GM21367 (cell line): ENCODE measurements around the gene NEURL1B.
"Not testable (repeated sequence)": the region's sequence is repeated elsewhere in the genome, so short reads cannot be mapped to it uniquely, and the experiment has no call there.

ENCODE experiments used
- ATAC-seq: cut with Tn5 transposase; IDR thresholded peaks from one replicate; pipeline ENCODE4 v1.9.1; 2021; ENCODE audit not compliant: unreplicated experiment

NEURL1B gene, protein sequence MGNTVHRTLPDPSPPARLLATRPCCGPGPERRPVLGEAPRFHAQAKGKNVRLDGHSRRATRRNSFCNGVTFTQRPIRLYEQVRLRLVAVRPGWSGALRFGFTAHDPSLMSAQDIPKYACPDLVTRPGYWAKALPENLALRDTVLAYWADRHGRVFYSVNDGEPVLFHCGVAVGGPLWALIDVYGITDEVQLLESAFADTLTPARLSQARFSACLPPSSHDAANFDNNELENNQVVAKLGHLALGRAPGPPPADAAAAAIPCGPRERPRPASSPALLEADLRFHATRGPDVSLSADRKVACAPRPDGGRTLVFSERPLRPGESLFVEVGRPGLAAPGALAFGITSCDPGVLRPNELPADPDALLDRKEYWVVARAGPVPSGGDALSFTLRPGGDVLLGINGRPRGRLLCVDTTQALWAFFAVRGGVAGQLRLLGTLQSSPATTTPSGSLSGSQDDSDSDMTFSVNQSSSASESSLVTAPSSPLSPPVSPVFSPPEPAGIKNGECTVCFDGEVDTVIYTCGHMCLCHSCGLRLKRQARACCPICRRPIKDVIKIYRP

DNA sequence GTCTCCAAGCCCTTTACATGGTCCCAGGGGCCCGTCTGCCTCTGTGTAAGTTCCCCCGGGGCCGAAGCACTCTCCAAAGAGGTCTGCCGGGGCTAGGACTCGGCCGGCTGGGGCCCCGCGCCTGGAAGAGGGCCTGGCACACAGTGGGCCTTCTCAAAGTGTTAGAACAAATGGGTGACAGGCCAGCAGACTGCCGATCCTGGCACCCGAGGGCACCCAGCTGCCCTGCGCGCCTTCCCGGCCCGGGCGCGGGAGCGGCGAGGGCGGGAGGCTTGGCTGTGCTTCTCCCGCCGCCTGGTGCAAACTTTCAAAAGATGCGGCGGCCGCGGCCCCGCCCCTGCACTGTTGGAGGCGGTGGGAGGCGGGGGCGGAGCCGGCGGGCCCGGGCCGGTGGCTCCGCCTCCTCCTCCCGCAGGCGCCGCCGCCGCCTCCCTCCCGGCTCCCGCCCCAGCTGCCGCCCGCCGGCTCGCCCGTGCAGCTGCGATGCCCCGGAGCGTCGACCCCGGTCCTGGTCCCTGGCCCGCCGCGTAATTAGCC, at the start of gene NEURL1B:
Gene NEURL1B, plus strand, starts transcription at position 442 of the 537 bp plus-strand sequence. CDS start 144 bp downstream, outside the sequence.
- no peak for ATAC-seq

DNA sequence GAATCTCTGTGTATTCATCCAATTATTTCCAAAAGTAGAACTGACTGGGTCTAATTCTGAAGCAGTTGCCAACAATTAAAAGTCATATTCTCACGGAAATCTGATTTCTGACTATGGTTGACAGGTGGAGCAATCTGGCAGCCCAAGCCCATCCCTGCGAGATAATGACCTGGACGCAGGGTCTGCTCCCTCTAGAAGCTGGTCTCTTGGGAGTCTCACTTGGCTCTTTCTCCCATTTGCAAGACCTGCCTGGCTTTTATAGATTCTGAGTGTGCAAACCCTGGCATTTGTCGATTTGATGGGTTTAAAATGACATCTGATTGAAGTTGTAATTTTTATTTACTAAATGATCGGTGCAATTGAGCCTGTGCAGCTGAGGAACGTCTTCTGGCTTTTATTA, 49.4 kb upstream of the NEURL1B start:
- no peak for ATAC-seq

DNA sequence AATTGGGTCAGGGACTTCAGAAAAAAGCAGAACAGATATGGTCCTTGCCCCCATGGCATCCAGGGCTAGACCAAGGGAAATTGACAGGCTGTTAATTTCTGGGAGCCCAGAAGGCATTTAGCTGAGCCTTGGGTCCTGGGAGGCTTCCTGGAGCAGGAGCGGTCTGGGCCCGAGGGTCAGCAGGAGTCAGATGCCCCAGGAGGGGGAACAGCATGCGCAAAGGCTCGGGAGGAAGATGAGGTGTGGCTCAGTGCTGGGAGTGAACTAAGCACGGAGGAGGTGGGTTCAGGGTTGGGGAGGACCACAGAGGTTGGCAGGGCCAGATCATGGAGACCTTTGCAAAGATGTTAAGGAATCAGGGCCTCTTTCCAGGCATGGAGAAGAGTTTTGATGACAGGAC, 48.2 kb upstream of the NEURL1B start:
- ATAC-seq, result no peak

DNA sequence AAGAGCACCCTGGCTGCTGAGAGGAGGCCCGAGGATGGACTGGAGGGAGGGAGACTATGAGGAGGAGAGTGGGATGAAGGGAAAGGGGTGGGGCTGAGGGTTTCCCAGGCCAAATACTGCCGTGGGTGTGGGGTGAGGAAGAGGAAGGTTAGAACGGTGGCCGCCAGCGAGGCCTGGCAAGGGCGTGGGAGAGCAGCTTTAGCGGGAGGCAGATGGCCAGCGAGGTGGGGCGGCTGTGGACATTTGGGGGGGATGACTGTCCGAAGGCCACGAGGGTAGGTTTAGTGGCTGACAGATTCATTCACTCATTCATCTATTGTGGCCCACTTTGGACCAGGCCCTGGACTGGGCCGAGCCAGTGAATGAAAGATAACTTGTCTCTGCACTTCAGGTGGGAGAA, 47.8 kb upstream of the NEURL1B start:
- ATAC-seq, result no peak

DNA sequence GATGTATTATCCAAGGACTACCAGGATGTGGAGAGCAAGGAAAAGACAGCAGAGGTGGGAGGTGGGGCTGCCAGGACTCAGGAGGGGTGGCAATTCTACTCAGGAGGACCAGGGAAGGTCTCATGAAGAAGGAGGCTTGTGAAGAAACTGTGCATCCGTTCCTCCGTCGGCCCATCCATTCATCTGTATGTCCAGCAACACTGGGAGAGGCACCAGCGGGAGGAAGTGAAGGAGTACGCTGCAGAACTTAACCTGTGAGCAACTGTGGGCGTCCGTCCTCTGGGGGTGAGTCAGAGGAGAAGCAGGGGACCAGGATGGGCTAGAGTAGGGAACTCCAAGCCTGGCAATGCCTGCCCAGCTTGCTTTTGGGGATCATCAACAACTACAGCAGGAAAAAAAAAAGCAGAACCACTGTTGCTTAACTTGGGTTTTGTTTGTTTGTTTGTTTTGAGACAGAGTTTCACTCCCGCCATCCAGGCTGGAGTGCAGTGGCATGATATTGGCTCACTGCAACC, 47.3 kb upstream of the NEURL1B start:
- no peak for ATAC-seq

- ATAC-seq, result no peak
Measured at GRCh38 chr5:172594431-172594830, 46.6 kb upstream of the NEURL1B start.

DNA sequence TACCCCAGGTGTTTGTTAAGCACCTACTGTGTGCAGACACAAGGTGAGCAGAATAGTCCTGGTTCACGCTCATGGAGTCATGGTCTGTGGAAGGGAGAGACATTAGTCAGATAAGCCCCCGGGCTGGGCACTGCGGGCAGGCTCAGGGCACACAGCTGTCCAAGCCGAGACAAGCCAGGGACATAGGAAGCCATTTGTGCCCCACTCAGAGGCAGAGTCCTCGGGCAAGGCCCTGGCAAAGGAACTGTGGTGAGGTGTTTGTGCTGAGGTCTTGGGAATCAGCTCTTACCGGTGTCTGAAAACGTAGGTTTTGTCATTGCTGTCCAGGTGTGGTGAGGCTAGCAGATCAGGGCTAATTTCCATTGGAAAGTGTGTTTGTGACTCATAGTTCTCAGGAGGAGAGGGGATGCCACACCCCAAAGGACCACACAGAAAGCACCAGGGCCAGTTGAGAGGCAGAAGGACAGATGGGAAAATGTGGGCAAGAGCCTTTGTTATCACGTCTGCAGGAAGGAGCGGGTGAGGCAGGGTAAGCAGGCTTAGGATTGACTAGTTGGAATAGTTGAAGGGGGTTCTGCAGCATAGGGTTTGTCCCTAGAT, 46.1 kb upstream of the NEURL1B start:
- no peak for ATAC-seq

DNA sequence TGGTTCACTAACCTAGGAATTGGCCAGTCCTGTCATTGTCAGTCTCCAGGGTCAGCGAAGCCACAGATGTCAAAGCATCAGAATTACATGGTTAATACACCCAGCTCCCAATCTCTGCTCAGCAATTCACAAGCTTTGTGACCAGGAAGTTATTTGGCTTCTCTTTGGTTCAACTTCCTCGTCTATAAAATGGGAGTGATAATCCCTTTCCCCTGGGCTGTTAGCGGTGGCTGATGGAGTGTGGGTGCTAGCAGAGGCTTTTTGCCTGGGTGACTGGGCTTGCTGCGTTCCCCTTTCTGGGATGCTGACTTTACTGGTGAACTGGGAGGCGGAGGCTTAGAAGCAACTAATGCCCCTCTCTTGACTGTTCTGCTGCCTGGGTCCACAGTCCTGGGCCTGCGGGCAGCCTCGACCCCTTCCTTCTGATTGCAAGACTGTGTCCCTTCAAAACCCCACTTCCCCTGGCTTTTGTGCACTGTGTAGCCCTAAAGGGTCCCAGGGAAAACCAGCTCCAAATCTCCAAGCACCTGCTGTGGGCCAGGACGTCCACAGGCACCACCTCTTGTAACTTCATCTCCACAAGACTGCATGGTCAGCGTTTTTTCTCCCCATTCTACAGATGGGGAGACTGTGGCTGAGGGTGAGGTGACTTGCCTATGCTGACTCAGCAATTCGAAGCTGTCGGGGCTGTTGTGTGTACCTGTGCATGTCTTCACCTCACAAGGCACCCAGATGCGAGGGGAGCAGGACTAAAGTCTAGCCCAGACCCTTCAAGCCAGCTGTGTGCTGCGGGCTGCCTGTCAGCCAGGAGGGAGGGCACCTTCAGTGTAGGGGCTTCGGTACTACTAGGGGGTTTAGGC, 45.2 kb upstream of the NEURL1B start:
- ATAC-seq, result no peak

DNA sequence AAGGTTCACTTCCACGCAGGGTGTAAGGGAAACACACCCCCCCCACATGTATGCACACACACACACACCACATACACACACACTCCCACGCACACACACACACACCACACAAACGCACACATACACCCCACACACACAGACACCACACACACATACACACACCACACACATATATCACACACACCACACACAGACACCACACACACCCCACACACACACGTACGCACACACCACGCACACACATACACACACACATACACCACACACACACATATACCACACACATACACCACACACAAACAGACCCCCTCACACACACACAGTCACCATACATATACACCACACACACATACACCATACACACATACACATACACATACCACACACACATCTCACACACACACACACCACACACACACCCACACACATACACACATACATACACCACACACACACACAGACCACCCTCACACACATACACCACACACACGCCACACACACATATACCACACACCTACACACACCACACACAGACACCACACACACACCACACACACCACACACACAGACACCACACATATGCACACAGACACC, 44.3 kb upstream of the NEURL1B start:
- ATAC-seq, result no peak

DNA sequence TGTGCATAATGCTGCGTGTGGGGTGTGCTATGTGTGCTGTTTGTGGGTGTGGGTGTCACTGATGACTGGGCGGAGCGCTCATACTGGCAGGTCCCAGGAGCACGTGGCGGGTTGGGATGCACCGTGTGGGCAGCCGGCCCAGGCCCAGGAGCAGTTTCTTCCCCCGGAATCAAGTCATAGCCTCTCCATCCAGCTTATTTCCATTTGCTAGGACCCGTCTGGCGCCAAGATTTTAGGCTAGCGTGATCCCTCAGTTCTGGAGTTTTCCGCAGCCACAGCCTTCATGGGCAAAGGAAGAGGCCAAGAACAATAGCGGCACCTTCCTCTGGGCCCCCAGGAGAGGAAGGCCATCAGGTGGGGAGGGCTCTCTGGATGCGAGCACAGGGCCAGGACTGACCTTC, 43.3 kb upstream of the NEURL1B start:
- ATAC-seq, result no peak

GRCh38 chr5:172598251-172599203, 42.5 kb upstream of the NEURL1B start:
- no peak for ATAC-seq

DNA sequence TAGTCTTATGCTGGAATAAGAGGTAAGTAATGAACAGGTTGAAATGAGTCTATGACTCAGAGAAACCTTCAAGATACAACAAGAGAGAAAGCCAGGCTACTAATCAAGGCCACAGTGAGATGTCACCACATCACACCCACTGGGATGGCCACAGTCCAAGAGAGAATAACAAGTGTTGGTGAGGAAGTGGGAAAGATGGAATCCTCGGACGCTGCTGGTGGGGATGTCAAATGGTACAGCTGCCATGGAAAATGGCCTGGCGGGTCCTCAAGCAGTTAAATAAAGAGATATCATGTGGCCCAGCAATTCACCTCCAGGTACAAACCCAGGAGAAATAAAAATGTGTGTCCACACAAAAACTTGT, 41.9 kb upstream of the NEURL1B start:
- ATAC-seq, result no peak

DNA sequence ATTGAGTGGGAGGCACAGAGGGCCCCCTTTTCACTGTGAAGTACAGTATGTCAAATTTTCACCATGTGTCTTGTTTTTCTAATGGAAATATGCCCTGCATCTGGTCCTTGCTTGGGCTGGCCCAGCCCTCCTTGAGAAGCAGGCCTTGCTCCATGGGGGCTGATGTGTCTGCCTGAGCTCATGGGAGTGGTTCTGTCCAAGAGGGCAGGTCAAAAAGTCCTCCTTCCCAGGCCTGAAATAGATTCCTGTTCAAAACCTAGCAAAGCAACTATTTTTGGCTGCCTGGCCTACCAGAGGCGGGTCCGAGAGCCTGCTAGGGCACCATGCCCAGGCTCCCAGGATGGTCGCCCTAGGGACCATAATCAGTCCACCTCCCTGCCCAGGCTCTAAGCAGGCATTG, 40.5 kb upstream of the NEURL1B start:
- ATAC-seq, result no peak

GRCh38 chr5:172601576-172601975, 39.5 kb upstream of the NEURL1B start:
- not testable (repeated sequence) for ATAC-seq

DNA sequence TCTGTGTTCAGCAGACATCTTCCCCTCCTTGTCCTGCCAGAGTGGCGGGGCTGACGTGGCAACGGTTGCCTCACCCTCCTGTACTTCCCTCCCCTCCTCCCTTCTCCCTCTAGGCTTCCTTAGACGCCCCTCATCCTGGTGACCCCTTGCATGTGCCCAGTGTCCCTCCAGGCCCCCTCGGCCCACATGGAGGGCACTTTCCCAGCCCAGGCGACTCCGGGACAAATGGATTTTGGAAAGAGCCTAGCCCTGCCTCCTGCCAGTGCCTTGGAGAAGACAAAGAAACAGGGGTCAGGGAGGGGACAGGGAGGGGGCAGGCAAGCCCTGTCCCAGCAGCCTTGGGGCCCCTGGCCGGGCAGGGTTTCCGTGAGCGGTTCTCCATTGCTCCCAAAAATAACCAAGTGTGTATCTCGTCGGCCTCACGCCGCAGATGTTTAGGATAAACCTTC, 38.3 kb upstream of the NEURL1B start:
- ATAC-seq, result no peak

DNA sequence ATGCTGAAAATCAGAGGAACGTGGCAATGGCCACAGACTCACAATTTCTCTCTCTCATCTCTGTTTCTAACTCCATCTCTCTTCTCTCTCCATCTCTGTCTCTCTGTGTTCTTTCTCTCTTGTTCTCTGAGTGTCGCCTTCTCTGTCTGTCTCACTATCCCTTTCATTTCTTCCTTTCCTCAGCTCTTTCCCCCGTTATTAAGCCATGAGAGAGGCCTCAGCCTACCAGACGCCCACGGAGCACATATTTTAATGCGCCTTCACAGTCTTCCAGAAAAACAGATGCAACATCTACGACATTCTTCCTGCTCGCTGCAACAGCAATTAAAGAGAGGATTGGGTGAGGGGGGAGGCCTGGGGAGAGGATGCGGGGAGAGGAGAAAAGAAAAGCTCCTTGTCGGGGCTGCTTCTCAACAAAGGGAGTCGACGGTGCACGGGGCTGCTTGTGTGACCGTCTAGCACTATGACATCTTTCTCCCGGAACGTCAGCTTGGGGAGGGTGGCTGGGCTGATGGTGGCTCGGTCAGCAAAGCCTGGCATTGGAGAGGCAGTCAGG, 37.7 kb upstream of the NEURL1B start:
- no peak for ATAC-seq

GRCh38 chr5:172605466-172605865, 35.6 kb upstream of the NEURL1B start:
- ATAC-seq, result no peak

DNA sequence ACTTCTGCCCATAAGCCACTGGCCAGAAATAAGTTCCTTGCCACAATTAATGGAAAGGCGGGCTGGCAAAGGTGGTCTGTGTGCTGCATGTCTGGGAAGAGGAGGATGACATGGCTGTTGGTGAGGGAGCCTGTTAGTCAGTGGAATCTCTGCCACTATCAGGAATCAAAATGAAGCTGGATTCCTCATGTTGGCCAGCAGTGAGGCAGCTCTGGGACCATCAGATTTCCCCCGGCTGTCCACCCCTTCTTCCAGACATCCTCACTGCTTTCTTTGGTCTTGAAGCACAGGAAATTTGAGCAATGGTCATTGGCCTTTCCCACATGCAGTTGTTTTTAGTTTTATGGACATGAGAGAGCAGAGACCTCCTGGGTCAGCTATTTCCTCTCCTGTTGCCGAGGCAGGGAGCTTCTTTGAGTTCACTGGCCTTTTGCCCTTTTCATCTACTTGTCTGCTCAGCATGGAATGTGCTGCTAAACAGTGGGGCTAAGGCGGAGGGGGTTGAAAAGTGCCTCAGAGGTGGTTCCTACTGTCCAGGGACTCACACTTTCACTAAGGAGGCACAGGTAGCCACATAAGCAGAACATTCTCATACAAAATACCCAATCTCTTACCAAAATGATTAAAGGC, 34.8 kb upstream of the NEURL1B start:
- ATAC-seq, result no peak
